ENCODE measurements around the gene IQGAP2. TPM values are rescaled to one million over a fixed set of nuclear protein-coding genes. Genes with fewer than 3 reads are reported as not detected.

The IQGAP2 gene
- total RNA-seq, 1 experiment from 2014 or later, result not detected

GRCh38 chr5:76561959-76562358, 158.9 kb downstream of the IQGAP2 start:
- Histone ChIP-seq H3K9me2 (ENCODE audit: insufficient read depth) (no peaks in the 10 kb centered on the region), H3K9me3 (ENCODE audit: insufficient read depth, low read depth) (no peaks in the 10 kb centered on the region), H2AFZ (no peak overlapping the region), H3K79me2 (ENCODE audit: low read depth) (no peaks in the 10 kb centered on the region), H3K36me3 (ENCODE audit: low read depth) (no peaks in the 10 kb centered on the region), H3K4me3 (no peak overlapping the region), H3F3A (ENCODE audit: insufficient read depth, low read depth) (no peaks in the 10 kb centered on the region), H3K27me3 (ENCODE audit: insufficient read depth, low read depth) (peaks cover 11% of the 10 kb centered on the region; the same call in 1 of the 2 replicates), H3K4me2 (no peak overlapping the region), H3K4me1 (replicated peaks; ENCODE audit: insufficient read depth) (no peaks in the 10 kb centered on the region), H4K20me1 (ENCODE audit: insufficient read depth) (no peaks in the 10 kb centered on the region), H3K27ac (no peak overlapping the region)
- DNase-seq, result no peak
- TF ChIP-seq, protein P1, sequence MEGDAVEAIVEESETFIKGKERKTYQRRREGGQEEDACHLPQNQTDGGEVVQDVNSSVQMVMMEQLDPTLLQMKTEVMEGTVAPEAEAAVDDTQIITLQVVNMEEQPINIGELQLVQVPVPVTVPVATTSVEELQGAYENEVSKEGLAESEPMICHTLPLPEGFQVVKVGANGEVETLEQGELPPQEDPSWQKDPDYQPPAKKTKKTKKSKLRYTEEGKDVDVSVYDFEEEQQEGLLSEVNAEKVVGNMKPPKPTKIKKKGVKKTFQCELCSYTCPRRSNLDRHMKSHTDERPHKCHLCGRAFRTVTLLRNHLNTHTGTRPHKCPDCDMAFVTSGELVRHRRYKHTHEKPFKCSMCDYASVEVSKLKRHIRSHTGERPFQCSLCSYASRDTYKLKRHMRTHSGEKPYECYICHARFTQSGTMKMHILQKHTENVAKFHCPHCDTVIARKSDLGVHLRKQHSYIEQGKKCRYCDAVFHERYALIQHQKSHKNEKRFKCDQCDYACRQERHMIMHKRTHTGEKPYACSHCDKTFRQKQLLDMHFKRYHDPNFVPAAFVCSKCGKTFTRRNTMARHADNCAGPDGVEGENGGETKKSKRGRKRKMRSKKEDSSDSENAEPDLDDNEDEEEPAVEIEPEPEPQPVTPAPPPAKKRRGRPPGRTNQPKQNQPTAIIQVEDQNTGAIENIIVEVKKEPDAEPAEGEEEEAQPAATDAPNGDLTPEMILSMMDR (conservative IDR thresholded peaks at IDR 0.05), result no peak
- TF ChIP-seq EZH2 (IDR thresholded peaks at IDR 0.05; ENCODE audit: low read depth), result no peak
- ChIA-PET CTCF (no interaction called here), POLR2A (ENCODE audit: unreplicated experiment) (no interaction called here)
- no TSS peak for BruUV-seq (replicated peaks)
- intact Hi-C loops (cut with micrococcal nuclease; ENCODE audit: unreplicated experiment), result no loop called here

DNA sequence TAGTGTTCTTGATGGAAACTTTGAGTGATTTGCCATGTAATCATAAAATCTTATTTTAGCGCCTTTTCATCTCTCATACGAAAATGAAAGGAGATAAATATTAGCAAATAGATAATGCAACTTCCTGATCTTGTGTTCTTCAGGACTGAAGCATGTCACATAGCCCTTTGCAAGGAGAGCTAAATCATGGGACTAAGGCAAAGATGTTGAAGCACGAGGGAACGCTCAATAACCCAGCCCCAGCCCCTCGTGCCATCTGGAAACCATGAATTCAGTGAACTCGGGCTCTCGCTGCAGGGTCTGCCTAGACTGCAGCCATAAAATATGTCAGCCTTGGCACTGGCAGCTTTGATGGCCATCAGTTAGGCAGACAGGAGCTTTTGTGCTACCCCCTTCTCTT, 161.9 kb downstream of the IQGAP2 start:
- Histone ChIP-seq H3K27ac (no peak overlapping the region), H2AFZ (no peak overlapping the region), H3K4me2 (no peak overlapping the region), H4K20me1 (ENCODE audit: insufficient read depth) (no peaks in the 10 kb centered on the region), H3K4me3 (no peak overlapping the region), H3K4me1 (replicated peaks; ENCODE audit: insufficient read depth) (no peaks in the 10 kb centered on the region), H3K9me2 (ENCODE audit: insufficient read depth) (no peaks in the 10 kb centered on the region), H3K9me3 (ENCODE audit: insufficient read depth, low read depth) (no peaks in the 10 kb centered on the region), H3F3A (ENCODE audit: insufficient read depth, low read depth) (no peaks in the 10 kb centered on the region), H3K36me3 (ENCODE audit: low read depth) (no peaks in the 10 kb centered on the region), H3K79me2 (ENCODE audit: low read depth) (no peaks in the 10 kb centered on the region), H3K27me3 (ENCODE audit: insufficient read depth, low read depth) (peaks cover 11% of the 10 kb centered on the region; the same call in 1 of the 2 replicates)
- TF ChIP-seq, protein P1 (conservative IDR thresholded peaks at IDR 0.05), result no peak
- no peak for TF ChIP-seq EZH2 (IDR thresholded peaks at IDR 0.05; ENCODE audit: low read depth)
- POLR2A ChIA-PET (ENCODE audit: unreplicated experiment), result no interaction called here
- CTCF ChIA-PET, result no interaction called here
- intact Hi-C loops (cut with micrococcal nuclease; ENCODE audit: unreplicated experiment), result no loop called here
- no TSS peak for BruUV-seq (replicated peaks)
- DNase-seq, result no peak

- no peaks in the 10 kb centered on the region for H3K9me3 ChIP-seq (ENCODE audit: insufficient read depth, low read depth)
- no peaks in the 10 kb centered on the region for H3K4me1 ChIP-seq (replicated peaks; ENCODE audit: insufficient read depth)
- intact Hi-C loops (cut with micrococcal nuclease; ENCODE audit: unreplicated experiment), result no loop called here
- POLR2A ChIA-PET (ENCODE audit: unreplicated experiment), result no interaction called here
- no peak overlapping the region for H3K4me2 ChIP-seq
- H3K27ac ChIP-seq, result no peak overlapping the region
- H3K27me3 ChIP-seq (ENCODE audit: insufficient read depth, low read depth), result peaks cover 6% of the 10 kb centered on the region; the same call in 1 of the 2 replicates
- H4K20me1 ChIP-seq (ENCODE audit: insufficient read depth), result no peaks in the 10 kb centered on the region
- no TSS peak for BruUV-seq (replicated peaks)
- no peak for DNase-seq
- no peaks in the 10 kb centered on the region for H3K79me2 ChIP-seq (ENCODE audit: low read depth)
- no peak overlapping the region for H2AFZ ChIP-seq
- CTCF ChIA-PET, result no interaction called here
- TF ChIP-seq, protein P1 (conservative IDR thresholded peaks at IDR 0.05), result no peak
- no peak for TF ChIP-seq EZH2 (IDR thresholded peaks at IDR 0.05; ENCODE audit: low read depth)
- no peaks in the 10 kb centered on the region for H3K36me3 ChIP-seq (ENCODE audit: low read depth)
- H3K9me2 ChIP-seq (ENCODE audit: insufficient read depth), result no peaks in the 10 kb centered on the region
- H3K4me3 ChIP-seq, result no peak overlapping the region
- H3F3A ChIP-seq (ENCODE audit: insufficient read depth, low read depth), result no peaks in the 10 kb centered on the region
Measured at GRCh38 chr5:76570153-76570552, 167.1 kb downstream of the IQGAP2 start.
